ENCODE measurements around the gene WNT5A.

WNT5A gene

DNA sequence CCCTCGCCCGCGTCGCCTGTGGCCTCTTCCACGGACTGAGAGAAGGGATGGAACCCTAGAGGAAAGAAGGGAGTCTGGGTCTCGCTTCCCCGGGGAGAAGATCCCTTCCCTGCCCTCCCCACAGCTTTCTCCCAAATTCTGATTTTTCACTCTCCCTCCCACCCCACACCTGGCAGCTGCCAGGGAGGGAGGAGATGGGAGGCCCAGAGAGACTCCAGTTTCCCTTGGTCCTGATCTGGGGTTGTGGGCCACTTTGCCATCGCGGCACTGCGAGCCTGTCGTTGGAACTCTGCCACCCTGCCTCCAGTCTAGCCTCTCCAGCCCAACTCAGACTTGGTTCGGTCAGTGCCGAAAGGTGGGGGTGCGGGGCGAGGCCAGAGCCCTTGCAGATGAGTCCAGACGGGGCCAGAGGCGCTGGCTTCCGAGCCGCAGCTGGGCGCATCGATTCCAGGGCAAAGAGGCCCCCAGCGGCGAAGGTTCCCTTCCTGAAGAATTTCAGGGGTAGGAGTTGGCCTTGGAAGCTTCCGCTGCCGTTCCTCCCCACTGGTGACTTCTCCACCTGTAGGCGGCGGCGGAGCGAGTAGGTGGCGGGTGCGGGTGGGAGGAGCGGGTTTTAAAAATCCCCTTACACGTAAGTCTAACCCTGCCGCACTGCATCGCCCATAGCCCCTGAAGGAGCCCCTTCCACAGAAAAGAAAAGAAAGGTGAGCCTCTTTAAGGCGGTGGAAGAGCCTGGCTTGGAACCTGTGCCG, 5.2 kb downstream of the WNT5A start:
- DNase-seq (ENCODE audit: low read depth in 2 of 2), result no peak

DNA sequence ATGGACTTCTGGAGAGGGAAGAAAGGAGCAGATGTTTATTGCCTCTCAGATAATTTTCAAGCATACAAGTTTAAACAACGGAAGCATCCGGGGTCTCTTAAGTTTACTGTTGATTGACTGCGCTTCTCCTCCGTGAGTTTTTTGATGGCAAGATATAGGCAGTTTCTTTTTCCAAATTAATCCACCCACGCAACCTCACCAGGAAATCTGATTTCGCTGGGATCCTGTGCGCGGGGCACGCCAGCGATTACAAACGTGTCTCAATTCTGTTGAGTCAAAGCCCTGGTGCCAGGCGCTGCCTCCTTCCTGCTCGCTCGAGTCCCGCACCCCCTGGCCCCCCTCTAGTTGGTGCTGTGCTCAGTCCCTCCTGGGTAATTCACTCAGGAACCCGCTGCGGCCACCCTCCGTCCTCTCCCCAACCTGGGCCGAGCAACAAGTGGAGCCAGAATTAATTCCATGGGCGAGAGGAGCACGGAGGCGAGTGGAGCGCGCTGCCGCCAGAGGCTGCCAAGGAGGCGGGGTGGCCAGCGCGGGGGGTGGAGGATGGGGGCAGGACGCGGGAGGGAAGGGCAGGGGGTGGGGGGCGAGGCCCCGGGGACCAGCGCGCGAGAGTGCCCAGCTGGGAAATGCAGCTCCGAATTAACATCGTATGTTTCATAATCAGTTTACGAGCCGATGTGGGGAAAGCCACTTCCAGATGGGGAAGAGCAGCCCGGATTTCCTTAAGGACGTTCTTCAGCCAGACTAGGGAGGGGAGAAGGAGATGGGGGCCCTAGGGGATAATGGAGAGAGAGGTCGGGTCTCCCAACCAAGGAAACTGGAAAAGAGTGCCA, 6.0 kb downstream of the WNT5A start:
- DNase-seq (ENCODE audit: low read depth in 2 of 2), result no peak

DNA sequence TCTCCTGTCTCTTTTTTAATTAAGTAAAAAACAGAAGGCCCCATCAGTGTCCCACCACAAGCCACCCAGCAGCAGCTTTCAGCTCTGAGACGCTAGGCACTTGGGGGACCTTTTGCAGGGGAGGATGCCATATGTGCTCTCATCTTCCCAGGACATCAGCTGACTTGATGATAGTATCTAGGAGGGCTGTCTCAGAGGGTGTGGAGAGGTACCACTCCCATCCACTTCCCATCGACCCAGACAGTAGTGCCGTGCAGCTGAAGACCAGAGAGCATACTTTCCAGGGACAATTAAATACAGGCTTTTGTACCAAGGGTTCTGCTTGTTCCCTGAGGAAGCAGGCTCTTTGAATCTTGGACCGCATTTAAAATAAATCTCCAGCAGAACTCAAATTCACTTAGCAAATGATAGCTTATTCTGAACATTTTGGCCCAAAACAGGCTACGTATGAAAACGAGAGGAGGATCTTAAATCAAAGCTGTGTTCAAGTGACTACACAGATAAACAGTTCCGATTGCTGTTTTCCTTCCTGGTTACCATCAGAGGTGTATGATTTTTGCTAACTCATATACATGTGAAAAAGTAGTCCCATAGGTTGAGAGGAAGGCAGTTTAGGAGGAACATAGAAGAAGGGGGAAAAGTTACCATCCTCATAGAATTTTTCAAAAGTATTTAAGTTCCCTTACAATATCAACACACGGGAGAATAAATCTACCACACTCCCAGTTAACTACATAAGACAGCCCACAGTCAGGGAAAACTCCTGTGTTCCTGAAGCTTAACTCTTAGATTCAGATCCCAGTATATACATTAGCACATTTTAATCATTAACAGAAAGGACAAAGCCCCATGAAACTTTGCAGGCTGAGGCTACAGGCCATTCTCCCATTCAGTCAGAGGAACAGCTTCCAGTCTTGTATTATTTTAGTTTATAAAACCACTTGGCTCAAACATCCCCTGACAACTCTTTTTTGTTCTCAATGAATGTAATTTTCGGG, 9.5 kb downstream of the WNT5A start:
- DNase-seq (ENCODE audit: low read depth in 2 of 2), result no peak

DNA sequence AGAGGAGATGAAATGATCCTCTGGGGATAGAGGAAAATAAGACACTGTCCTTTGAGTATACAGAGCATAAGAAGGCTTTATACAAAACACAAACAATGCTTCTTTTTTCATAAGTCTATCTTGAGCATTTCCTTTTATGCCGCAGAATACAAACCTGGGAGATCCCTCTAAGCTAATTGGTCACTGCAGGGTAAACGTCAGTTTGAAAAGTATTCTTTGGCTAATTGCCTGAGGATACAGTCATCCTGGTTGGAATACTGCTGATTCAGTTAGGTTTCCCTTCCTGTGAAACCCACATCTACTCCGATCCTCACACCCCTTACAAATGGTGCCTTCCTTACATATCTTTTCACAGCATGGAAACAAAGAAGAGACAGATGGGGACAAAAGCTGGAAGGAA, 10.6 kb downstream of the WNT5A start:
- DNase-seq (ENCODE audit: low read depth in 2 of 2), result no peak

DNA sequence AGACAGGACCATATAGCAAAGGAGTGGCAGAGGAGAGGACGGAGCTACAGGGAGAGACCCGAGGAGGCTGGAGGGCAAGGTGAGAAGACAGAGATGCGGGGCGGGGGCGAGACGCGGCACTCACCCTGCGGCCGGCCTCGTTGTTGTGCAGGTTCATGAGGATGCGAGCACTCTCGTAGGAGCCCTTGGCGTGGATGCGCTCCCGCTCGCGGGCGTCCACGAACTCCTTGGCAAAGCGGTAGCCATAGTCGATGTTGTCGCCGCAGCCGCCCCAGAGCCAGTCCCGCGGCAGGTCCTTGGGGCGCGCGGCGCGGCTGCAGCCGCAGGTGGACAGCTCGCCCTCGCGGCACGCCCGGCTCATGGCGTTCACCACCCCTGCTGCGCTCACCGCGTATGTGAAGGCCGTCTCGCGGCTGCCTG, 12.9 kb downstream of the WNT5A start:
- DNase-seq (ENCODE audit: low read depth in 2 of 2), result no peak

DNA sequence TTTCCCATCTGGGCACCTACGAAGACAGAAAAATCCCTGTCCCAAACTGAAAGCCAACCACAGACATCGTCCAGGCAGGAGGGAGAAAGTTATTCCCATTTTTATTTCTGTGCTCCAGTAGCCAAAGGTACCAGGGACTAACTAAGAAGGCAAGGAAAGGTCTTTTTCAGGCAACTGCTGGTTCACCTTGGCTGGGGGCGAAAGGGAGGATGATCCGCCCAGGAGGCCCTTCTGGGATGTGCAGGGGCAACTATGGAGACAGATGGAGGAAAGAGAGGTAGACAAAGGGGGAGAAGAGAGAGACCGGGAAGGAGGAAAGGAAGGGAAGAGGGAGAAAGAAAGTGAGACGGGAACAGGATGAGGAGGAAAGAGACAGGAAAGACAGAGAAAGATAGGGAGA, 13.3 kb downstream of the WNT5A start:
- no peak for DNase-seq (ENCODE audit: low read depth in 2 of 2)

DNA sequence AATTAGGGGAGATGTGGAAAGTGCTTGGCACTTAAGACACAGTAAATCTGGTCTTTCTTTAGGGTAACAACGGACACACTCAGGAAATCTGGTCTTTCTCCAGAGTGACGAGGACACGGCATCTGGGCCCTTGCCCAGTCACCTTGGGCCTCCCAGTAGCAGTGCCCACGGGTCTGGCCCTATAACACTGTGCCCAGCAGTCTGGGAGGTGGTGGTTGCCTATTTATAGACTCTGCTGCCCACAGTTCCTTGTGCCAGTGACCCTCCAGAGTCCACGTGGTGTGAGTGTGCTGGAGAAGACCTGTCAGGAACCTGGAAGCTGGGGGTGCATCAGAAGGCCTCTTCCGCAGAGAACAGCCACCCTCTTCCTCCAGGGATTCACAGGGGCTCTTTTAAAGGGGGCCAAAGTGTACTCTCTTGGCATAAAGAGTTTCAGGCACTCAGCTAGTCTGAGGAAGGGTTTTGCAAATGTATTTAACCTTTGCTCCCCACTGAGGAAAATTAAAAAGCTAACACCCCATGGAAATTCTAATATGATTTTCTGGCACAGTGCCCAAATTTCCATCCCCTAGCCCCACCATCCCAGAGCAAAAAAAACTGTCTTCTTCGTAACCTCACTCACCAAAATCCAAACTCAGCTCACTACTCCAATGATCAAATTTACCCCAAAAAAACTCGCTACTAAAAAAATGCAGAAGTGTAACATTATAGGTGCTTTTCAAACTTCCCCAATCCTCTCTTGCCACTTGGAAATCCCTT, 15.4 kb downstream of the WNT5A start:
- no peak for DNase-seq (ENCODE audit: low read depth in 2 of 2)

DNA sequence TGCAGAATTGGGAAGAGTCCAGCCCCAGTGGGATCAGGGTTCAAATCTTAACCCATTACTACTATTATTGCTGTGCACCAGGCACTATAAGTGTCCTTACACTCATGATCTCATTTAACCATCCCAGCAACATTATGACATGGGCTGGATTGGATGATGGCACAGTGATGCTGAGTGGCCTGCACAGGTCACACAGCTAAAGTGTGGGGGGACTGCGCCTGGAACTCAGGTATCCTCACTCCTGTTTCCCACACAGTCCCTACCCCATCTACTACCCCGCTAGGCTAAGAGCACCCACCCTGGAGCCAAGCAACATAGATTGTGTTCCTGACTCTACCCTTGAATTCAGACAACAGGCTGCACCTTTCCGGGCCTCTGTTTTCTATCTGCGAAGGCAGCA, 16.0 kb downstream of the WNT5A start:
- DNase-seq (ENCODE audit: low read depth in 2 of 2), result no peak

DNA sequence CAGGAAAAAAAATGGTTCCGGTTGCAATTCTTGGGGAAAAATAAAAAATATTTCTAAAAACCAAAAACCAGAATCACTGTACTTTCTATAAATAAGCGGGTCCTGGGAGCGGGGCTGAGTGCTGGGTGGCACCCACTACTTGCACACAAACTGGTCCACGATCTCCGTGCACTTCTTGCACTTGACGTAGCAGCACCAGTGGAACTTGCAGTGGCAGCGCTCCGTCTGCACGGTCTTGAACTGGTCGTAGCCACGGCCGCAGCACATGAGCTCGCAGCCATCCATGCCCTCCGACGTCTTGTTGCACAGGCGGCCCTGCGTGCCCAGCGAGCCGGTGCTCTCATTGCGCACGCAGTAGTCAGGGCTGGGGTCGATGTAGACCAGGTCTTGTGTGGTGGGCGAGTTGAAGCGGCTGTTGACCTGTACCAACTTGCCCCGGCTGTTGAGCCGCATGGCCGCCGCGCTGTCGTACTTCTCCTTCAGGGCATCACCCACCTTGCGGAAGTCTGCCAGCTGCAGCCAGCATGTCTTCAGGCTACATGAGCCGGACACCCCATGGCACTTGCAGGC, 17.1 kb downstream of the WNT5A start:
- DNase-seq (ENCODE audit: low read depth in 2 of 2), result no peak

DNA sequence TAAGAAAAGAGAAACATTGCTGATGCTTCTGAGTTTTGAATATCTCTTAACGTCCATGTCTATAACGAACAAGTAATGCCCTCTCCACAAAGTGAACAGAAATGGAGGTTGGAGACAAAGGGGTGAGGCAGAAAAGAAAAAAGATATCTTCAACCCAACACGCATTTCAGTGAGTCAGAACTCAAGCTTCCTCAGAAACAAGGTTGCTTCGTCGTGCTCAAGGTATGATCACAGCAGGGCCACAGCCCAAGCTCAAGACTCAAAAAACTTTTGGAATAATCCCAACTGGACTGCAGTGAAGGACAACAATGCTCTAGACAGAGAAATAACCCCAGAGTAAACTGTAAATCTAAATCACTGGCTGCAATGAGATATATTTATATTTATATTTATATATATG, 18.9 kb downstream of the WNT5A start:
- no peak for DNase-seq (ENCODE audit: low read depth in 2 of 2)

DNA sequence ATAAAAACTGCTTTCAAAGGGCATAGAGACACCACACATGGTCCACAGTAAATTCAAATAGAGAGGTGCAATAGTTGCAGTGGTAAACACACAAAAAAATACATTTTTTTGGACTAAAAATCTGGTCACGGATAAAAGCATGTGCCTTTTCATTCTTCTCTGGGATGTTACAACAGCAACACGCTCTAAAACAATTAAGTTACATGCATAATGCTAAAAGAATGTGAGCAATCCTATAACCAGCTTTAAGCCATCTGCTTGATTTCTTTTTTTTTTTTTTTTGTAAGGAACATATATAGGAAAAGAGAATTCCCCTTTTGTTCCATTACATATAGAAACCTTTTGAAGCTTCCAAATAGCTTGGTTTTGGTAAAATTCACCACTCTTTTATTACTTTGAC, 20.0 kb downstream of the WNT5A start:
- DNase-seq (ENCODE audit: low read depth in 2 of 2), result no peak

DNA sequence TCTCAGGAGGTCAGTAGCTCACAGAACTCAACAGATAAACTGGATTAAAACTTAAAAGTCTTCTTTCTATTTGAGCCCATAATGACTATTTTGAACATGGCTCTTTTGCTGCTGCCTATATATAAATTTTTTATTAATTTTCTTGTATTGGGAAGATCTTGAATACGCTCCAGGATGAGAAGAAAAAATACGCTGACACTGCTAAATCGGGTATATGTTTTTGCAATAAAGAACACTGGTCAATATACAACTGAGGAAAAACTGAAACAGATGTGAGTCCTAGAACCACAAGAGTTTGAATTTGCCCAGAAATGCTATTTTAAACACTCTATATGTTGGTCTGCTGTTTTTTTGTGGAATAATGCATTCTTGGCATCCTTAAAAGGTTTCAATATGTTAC, 20.6 kb downstream of the WNT5A start:
- DNase-seq (ENCODE audit: low read depth in 2 of 2), result no peak

DNA sequence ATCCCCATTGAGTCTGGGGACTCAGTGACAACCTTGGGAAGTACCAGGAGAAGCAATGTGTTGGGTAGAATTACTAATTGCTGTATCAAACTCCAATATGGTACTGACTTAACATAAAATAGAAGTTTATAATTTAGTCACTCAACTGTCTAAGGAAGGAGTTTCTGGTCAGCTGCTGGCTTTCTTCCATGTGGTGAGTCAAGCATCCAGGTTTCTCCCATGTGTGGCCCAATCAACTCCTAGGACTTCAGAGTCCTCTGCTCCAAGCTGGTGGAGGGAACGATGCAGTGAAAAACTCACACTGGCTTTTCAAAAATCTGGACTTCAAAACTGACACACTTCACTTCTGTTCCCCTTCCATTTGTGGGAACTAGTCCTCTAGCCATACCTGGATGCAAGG, 25.2 kb downstream of the WNT5A start:
- no peak for DNase-seq (ENCODE audit: low read depth in 2 of 2)

DNA sequence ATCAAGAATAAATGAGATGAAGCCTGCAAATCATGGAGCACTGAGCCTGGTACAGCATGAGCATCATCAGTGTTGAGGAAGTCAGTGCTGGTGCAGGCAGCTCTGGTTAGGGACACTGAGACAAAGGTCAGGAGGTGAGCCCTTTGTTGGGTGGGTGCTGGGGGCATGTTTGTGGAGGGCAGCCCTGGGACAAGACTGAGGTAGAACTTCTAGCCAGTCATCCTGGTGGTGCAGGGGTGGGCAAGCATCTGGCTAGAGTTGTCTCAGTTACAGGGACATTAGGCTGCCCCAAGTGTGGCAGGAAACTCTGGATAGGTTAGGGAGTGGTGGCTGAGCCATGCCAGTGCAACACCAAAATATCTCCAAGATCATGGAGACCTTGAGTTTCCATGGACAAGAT, 27.3 kb downstream of the WNT5A start:
- no peak for DNase-seq (ENCODE audit: low read depth in 2 of 2)

DNA sequence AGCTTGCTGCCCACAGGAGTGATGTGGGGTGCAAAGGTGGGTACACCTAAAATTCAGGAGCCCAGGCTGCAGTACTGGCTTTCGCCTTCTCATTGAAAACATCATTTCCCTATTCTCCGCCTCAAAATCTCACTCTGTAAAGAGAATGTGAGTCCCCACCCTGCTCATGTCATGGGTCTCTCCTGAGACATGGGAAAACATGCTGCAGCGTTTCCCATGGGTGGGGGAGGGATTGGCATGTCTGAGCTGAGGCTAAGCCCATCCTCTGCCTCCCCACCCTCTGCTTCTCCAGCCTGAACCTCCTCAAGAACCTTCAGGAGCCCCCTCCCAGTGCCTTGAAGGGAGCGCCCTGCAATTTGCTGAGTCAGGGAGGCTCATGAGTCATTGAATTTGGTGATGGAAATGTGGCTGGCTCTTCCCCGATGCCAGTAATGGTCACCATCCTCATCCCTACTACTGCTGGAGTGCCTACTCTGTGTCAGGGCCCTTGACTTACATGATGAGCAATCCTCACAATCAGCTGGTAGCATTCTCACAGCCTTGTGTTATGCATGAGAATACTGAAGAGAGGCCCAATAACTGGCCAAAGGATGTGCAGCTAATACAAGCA, 28.8 kb downstream of the WNT5A start:
- no peak for DNase-seq (ENCODE audit: low read depth in 2 of 2)

DNA sequence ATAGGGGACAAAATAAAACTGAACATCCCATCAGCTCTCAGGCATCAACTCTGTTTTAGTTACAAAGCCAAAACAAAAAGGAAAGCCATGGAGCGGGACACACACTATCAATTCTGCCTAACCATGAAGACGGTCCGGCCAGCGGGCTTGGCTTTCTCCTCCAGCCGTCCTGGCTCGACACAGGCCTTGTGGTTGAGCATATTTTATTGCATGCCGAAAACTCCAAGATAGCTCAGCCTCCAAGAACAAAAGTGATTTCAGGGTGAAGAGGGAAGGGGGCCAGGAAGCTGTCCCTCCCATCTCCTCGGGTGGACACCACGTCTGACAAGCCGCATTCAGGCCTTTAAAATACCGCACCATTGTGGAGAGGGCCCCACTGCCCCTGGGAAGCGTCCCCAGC, 31.2 kb downstream of the WNT5A start:
- no peak for DNase-seq (ENCODE audit: low read depth in 2 of 2)

DNA sequence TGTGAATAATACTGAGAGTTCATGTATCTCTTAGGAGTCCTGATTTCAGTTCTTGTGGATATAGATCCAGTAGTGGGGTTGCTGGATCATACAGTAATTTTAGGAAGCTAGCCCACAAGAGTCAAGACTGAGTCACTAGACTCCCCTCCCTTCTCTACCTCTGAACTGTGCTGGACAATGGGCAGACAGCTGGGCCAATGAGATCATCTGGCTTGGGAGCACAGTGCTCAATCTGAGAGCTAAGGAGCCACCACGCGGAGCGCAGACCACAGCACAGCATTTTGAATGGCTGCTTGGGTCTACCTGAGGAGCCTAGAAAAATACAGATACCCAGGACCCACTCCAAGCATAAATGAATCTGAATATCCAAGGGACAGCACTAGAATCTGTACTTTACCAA, 32.5 kb downstream of the WNT5A start:
- DNase-seq (ENCODE audit: low read depth in 2 of 2), result no peak

DNA sequence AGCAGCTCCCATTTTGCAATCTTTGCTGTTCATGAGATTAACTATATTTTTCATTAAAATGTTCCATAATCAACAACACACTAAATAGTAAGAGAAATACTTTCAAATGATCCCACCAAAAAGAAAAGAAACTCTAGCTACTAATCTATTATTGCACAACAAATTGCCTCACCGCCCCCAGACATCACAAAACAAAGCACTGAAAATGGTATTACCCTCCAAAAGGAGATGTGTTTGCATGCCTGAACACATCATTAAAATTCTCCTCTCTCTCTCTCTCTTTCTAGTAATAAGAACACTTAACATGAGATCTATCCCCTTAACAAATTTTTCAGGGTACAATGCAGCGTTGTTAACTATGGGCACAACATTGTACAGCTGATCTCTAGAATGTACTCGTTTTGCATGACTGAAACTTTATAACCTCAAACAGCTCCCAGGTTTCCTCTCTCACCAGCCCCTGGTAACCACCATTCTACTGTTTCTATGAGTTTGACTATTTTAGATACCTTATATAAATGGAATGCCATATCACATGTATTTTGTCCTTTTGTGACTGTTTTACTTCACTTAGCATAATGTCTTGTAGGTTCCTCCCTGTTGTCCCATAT, 33.1 kb downstream of the WNT5A start:
- DNase-seq (ENCODE audit: low read depth in 2 of 2), result no peak

DNA sequence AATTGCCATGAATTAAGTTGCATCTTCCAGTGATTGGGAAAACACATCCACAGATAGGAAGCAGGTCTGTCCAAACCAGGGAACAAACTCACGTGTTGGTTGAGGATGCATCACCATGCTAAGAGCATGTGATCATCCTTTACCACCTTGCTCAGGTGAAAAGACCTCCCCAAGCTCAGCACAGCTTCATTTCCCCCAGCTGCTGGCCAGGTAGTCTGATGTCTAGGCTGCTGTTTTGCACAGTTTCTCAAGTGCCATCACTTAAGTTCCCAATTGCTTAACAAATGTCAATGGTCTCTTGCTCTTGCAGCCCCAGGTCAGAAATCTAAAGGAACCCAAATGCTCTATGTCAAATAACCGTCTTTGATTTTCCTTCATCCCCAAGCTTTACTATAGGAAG, 34.2 kb downstream of the WNT5A start:
- DNase-seq (ENCODE audit: low read depth in 2 of 2), result no peak

DNA sequence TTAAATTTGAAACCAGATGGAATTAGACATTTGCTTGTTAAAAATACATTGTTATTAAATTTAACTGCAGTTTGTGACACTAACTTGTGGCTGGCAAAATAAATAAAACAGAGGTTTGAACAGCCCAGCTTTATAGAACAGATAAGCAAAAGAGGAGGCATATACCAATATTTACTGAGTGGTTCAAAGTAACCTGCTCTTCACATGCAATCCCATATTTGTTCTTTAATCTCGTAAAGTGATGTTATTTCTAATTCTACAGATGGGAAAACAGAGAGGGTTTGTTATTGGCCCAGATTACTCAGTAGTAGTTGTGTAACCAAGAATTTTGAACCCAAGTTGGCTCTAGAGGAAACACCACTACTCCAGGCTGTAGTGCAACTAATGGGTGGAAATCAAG, 37.6 kb downstream of the WNT5A start:
- no peak for DNase-seq (ENCODE audit: low read depth in 2 of 2)
